Thyroid gland (tissue), 4 donors: ENCODE measurements around the gene SMIM7. TPM values are rescaled to one million over a fixed set of nuclear protein-coding genes. Genes with fewer than 3 reads are reported as not detected.

Experiments used
- DNase-seq, 2 donors: peaks; one replicate each; pipeline ENCODE4 v3.0.0-alpha.2; 2019
- H3K27ac ChIP-seq, 3 donors: fragments of 200-600 bp; sonication (generic); 1 replicate in 2 of 3; 2 replicates in 1 of 3; pipeline ENCODE4 v1.5.1; 2016 to 2019; ENCODE audit warnings: mild to moderate bottlenecking in 1 of 3, moderate library complexity in 1 of 3
- H3K27me3 ChIP-seq: fragments of 200-600 bp; sonication (generic); one replicate; pipeline ENCODE4 v1.5.1; 2019
- H3K36me3 ChIP-seq, 2 donors: fragments of 200-600 bp; sonication (generic); one replicate each; pipeline ENCODE4 v1.5.1; 2016 to 2019
- H3K4me1 ChIP-seq, 2 donors: fragments of 200-600 bp; sonication (generic); one replicate each; pipeline ENCODE4 v1.5.1; 2017 to 2019
- H3K4me3 ChIP-seq, 3 donors: fragments of 200-600 bp; sonication (generic); replicated peaks in 1 of 3; 1 replicate in 2 of 3; 2 replicates in 1 of 3; pipeline ENCODE4 v1.5.1; 2016; ENCODE audit warnings: mild to moderate bottlenecking in 1 of 3
- H3K9me3 ChIP-seq: fragments of 200-600 bp; sonication (generic); one replicate; pipeline ENCODE4 v1.5.1; 2017
- CTCF ChIP-seq, 6 experiments: fragments of 200-600 bp in 3 of 6; fragments of 450-650 bp in 3 of 6; sonication (generic) in 3 of 6; IDR thresholded peaks; one replicate each; pipeline ENCODE4 v1.5.1; 2016 to 2019; ENCODE audit warnings: antibody characterized with exemption in 6 of 6, mild to moderate bottlenecking in 2 of 6, inconsistent platforms in 1 of 6, moderate library complexity in 1 of 6
- POLR2A ChIP-seq, 2 donors: fragments of 450-650 bp; IDR thresholded peaks; one replicate each; pipeline ENCODE4 v1.6.1; 2017; ENCODE audit warnings: antibody characterized with exemption in 2 of 2, mild to moderate bottlenecking in 2 of 2, moderate library complexity in 1 of 2
- WGBS, 2 donors: methylation state at CpG; one replicate each; pipeline ENCODE4 v1.1.5; 2017; 5-methylcytosine and 5-hydroxymethylcytosine counted together
- intact Hi-C: fragments of 100-400 bp; cut with DNase I; formaldehyde crosslinking; loops from one replicate; pipeline ENCODE4 v1.15.1; 2023
- total RNA-seq, 4 donors: library from RNA; depleted of rRNA; stranded (reverse); fragments of >200 nt; gene quantifications; one replicate each; pipeline ENCODE4 v1.2.3, GENCODE V29; 2016

The SMIM7 gene
- total RNA-seq, 4 donors from 2014 or later: 80.9 to 171 (median 119) TPM

GRCh38 chr19:16614941-16615340, 45.0 kb downstream of the SMIM7 start:
- no peak for TF ChIP-seq CTCF (IDR thresholded peaks at IDR 0.05)
- no peak for TF ChIP-seq POLR2A (IDR thresholded peaks at IDR 0.05)
- no peaks in the 10 kb centered on the region for H3K9me3 ChIP-seq
- WGBS, 2 donors: 36 to 46% methylated on average over 2 of the region's 2 CpGs
- DNase-seq: no peak
- intact Hi-C loops: no loop called here
- no peak overlapping the region for H3K27ac ChIP-seq
- H3K36me3 ChIP-seq: no peaks in the 10 kb centered on the region
- no peaks in the 10 kb centered on the region for H3K27me3 ChIP-seq
- H3K4me3 ChIP-seq: no peak overlapping the region
- H3K4me1 ChIP-seq: peaks cover 28 to 50% of the 10 kb centered on the region in 2 donors

GRCh38 chr19:16613841-16614240, 46.1 kb downstream of the SMIM7 start:
- TF ChIP-seq POLR2A (IDR thresholded peaks at IDR 0.05): no peak
- TF ChIP-seq CTCF (IDR thresholded peaks at IDR 0.05): no peak
- no peak for DNase-seq
- H3K4me1 ChIP-seq: peaks cover 17 to 43% of the 10 kb centered on the region in 2 donors
- H3K4me3 ChIP-seq: no peak overlapping the region
- WGBS, 2 donors: 94 to 100% methylated on average over 2 of the region's 2 CpGs
- H3K36me3 ChIP-seq: no peaks in the 10 kb centered on the region
- no peak overlapping the region for H3K27ac ChIP-seq
- intact Hi-C loops: no loop called here
- no peaks in the 10 kb centered on the region for H3K9me3 ChIP-seq
- no peaks in the 10 kb centered on the region for H3K27me3 ChIP-seq

GRCh38 chr19:16612636-16613035, 47.3 kb downstream of the SMIM7 start:
- TF ChIP-seq CTCF (IDR thresholded peaks at IDR 0.05) (no peak), POLR2A (IDR thresholded peaks at IDR 0.05) (no peak)
- Histone ChIP-seq H3K27me3 (no peaks in the 10 kb centered on the region), H3K27ac (no peak overlapping the region), H3K9me3 (no peaks in the 10 kb centered on the region), H3K4me1 (peaks cover 15 to 45% of the 10 kb centered on the region in 2 donors), H3K36me3 (no peaks in the 10 kb centered on the region), H3K4me3 (no peak overlapping the region)
- intact Hi-C loops: no loop called here
- 65 to 75% methylated on average over 3 of the region's 3 CpGs for WGBS, 2 donors
- no peak for DNase-seq

- H3K4me1 ChIP-seq: peaks cover 15 to 46% of the 10 kb centered on the region in 2 donors
- no peaks in the 10 kb centered on the region for H3K36me3 ChIP-seq
- no peaks in the 10 kb centered on the region for H3K9me3 ChIP-seq
- H3K27ac ChIP-seq: no peak overlapping the region
- no peak overlapping the region for H3K4me3 ChIP-seq
- DNase-seq: peak in 1 of 2 donors; percentile 16
- TF ChIP-seq POLR2A (IDR thresholded peaks at IDR 0.05): no peak
- TF ChIP-seq CTCF (IDR thresholded peaks at IDR 0.05): no peak
- H3K27me3 ChIP-seq: no peaks in the 10 kb centered on the region
- 45 to 46% methylated on average over 6 of the region's 6 CpGs for WGBS, 2 donors
- intact Hi-C loops: no loop called here
Measured at GRCh38 chr19:16611121-16611520, 48.8 kb downstream of the SMIM7 start.

- TF ChIP-seq CTCF (IDR thresholded peaks at IDR 0.05): no peak
- no peak for TF ChIP-seq POLR2A (IDR thresholded peaks at IDR 0.05)
- WGBS, 2 donors: 76 to 80% methylated on average over 5 of the region's 5 CpGs
- Histone ChIP-seq H3K27ac (no peak overlapping the region), H3K4me1 (peaks cover 23 to 51% of the 10 kb centered on the region in 2 donors), H3K9me3 (no peaks in the 10 kb centered on the region), H3K4me3 (no peak overlapping the region), H3K27me3 (no peaks in the 10 kb centered on the region), H3K36me3 (no peaks in the 10 kb centered on the region)
- no peak for DNase-seq
- intact Hi-C loops: no loop called here
Measured at GRCh38 chr19:16609511-16610200, 50.3 kb downstream of the SMIM7 start.
